H1 (cell line): ENCODE measurements around the gene ASTN2. TPM values are rescaled to one million over a fixed set of nuclear protein-coding genes. Genes with fewer than 3 reads are reported as not detected.

Experiments
- CTCF ChIA-PET: fragments of 300-600 bp; sonication (Branson Sonifier 250); formaldehyde crosslinking; loops from one replicate; lab custom pipeline; 2021; ENCODE audit not compliant: partially characterized antibody; lab: Charles Lee
- POLR2A ChIA-PET: fragments of 300-600 bp; sonication (Branson Sonifier 250); formaldehyde crosslinking; loops from one replicate; lab custom pipeline; 2021; ENCODE audit warnings: inconsistent platforms; ENCODE audit not compliant: partially characterized antibody; lab: Charles Lee
- DNase-seq, 2 experiments: peaks; one replicate each; pipeline versions ENCODE4 v3.0.0 to v3.0.0-alpha.2; 2010 to 2022; ENCODE audit warnings: low spot score in 2 of 2, low read depth in 1 of 2, mixed read lengths in 1 of 2
- FAIRE-seq: peaks from 2 replicates; lab custom pipeline; 2011; peaks lifted over from hg19 to GRCh38; lab: Jason Lieb, UNC
- H2AFZ ChIP-seq: 2 replicates; pipeline ENCODE4 v1.8.1; 2012; ENCODE audit warnings: low read length, inconsistent platforms
- H2AK5ac ChIP-seq: 2 replicates; pipeline ENCODE4 v1.6.1; 2013; ENCODE audit warnings: low read depth, low read length
- H2BK120ac ChIP-seq: replicated peaks from 2 replicates; pipeline ENCODE3; 2013; ENCODE audit warnings: low read depth, low read length, inconsistent platforms
- H2BK12ac ChIP-seq: 2 replicates; pipeline ENCODE4 v1.6.1; 2013; ENCODE audit warnings: low read depth, low read length
- H2BK15ac ChIP-seq: 2 replicates; pipeline ENCODE4 v1.6.1; 2013; ENCODE audit warnings: low read length
- H2BK20ac ChIP-seq: 2 replicates; pipeline ENCODE4 v1.6.1; 2013; ENCODE audit warnings: low read length
- H2BK5ac ChIP-seq: 2 replicates; pipeline ENCODE4 v1.6.1; 2013; ENCODE audit warnings: low read depth, low read length
- H3K14ac ChIP-seq: 2 replicates; pipeline ENCODE4 v1.6.1; 2013; ENCODE audit warnings: inconsistent platforms; ENCODE audit not compliant: insufficient read length
- H3K18ac ChIP-seq: 2 replicates; pipeline ENCODE4 v1.6.1; 2013; ENCODE audit warnings: low read length; ENCODE audit errors: extremely low read depth
- H3K23ac ChIP-seq: 2 replicates; pipeline ENCODE4 v1.6.1; 2013; ENCODE audit warnings: inconsistent platforms; ENCODE audit not compliant: insufficient read length
- H3K23me2 ChIP-seq: 2 replicates; pipeline ENCODE4 v1.6.1; 2013; ENCODE audit warnings: low read depth, low read length
- H3K27ac ChIP-seq: 2 replicates; pipeline ENCODE4 v1.6.1; 2011; ENCODE audit warnings: low read depth, low read length, inconsistent platforms
- H3K27me3 ChIP-seq, 4 experiments: replicated peaks in 1 of 4; 1 replicate in 1 of 4; 2 replicates in 3 of 4; pipeline versions ENCODE4 v1.6.1 to v1.8.1; 2011 to 2013; ENCODE audit warnings: low read length in 3 of 4, mild to moderate bottlenecking in 3 of 4, inconsistent platforms in 2 of 4, mixed read lengths in 2 of 4, moderate library complexity in 1 of 4; ENCODE audit not compliant: control insufficient read depth in 3 of 4, insufficient read depth in 3 of 4; ENCODE audit errors: extremely low read depth in 1 of 4
- H3K36me3 ChIP-seq, 4 experiments: 2 replicates each; pipeline versions ENCODE4 v1.6.1 to v1.8.1; 2011 to 2013; ENCODE audit warnings: mild to moderate bottlenecking in 4 of 4, low read length in 3 of 4, moderate library complexity in 2 of 4, control low read depth in 1 of 4, inconsistent platforms in 1 of 4; ENCODE audit not compliant: insufficient read depth in 4 of 4, control insufficient read depth in 2 of 4
- H3K4ac ChIP-seq: replicated peaks from 2 replicates; pipeline ENCODE3; 2013; ENCODE audit warnings: low read length, low read depth, mixed read lengths, inconsistent platforms; ENCODE audit not compliant: insufficient read length
- H3K4me1 ChIP-seq, 4 experiments: replicated peaks in 1 of 4; 1 replicate in 1 of 4; 2 replicates in 3 of 4; pipeline versions ENCODE4 v1.6.1 to v1.8.1; 2011 to 2013; ENCODE audit warnings: low read length in 3 of 4, inconsistent platforms in 2 of 4, mixed read lengths in 1 of 4; ENCODE audit not compliant: insufficient read depth in 4 of 4, control insufficient read depth in 3 of 4
- H3K4me2 ChIP-seq, 2 experiments: 2 replicates each; pipeline versions ENCODE4 v1.6.1 to v1.8.1; 2011 to 2013; ENCODE audit warnings: low read depth in 2 of 2, low read length in 2 of 2, control low read depth in 1 of 2, inconsistent platforms in 1 of 2, mild to moderate bottlenecking in 1 of 2; ENCODE audit not compliant: insufficient read depth in 1 of 2
- H3K4me3 ChIP-seq, 4 experiments: fragments of 200-600, 300-600 bp in 1 of 4; sonication (generic), shearing (Covaris generic), sonication (Bioruptor Twin) in 1 of 4; 2 replicates each; pipeline versions ENCODE4 v1.5.1 to v1.8.1; 2011 to 2016; ENCODE audit warnings: low read length in 4 of 4, low read depth in 3 of 4, control low read depth in 2 of 4, inconsistent platforms in 2 of 4, mild to moderate bottlenecking in 2 of 4, mixed read lengths in 1 of 4, moderate library complexity in 1 of 4; ENCODE audit not compliant: insufficient read depth in 2 of 4; ENCODE audit errors: extremely low read depth in 1 of 4
- H3K56ac ChIP-seq: replicated peaks from 2 replicates; pipeline ENCODE3; 2013; ENCODE audit warnings: low read depth, mild to moderate bottlenecking, mixed read lengths, low read length, inconsistent platforms; ENCODE audit not compliant: insufficient read length
- H3K79me1 ChIP-seq: 2 replicates; pipeline ENCODE4 v1.6.1; 2013; ENCODE audit warnings: low read depth, low read length, control low read depth
- H3K79me2 ChIP-seq, 2 experiments: 2 replicates each; pipeline versions ENCODE4 v1.6.1 to v1.8.1; 2012 to 2013; ENCODE audit warnings: low read length in 2 of 2, mild to moderate bottlenecking in 2 of 2, inconsistent platforms in 1 of 2; ENCODE audit not compliant: insufficient read depth in 2 of 2, control insufficient read depth in 1 of 2
- H3K9ac ChIP-seq, 4 experiments: replicated peaks in 1 of 4; 1 replicate in 1 of 4; 2 replicates in 3 of 4; pipeline versions ENCODE4 v1.6.1 to v1.8.1; 2011 to 2013; ENCODE audit warnings: low read depth in 3 of 4, low read length in 3 of 4, control low read depth in 2 of 4, mild to moderate bottlenecking in 2 of 4, moderate library complexity in 2 of 4, inconsistent platforms in 1 of 4; ENCODE audit errors: extremely low read depth in 1 of 4
- H3K9me3 ChIP-seq, 2 experiments: 2 replicates each; pipeline versions ENCODE4 v1.6.1 to v1.8.1; 2012 to 2013; ENCODE audit warnings: mild to moderate bottlenecking in 2 of 2, moderate library complexity in 2 of 2, control low read depth in 1 of 2, inconsistent platforms in 1 of 2, low read depth in 1 of 2, low read length in 1 of 2, mixed read lengths in 1 of 2; ENCODE audit not compliant: insufficient read depth in 2 of 2
- H4K20me1 ChIP-seq, 2 experiments: replicated peaks in 1 of 2; 2 replicates each; pipeline versions ENCODE3 to v1.8.1; 2011 to 2013; ENCODE audit warnings: inconsistent platforms in 2 of 2, low read length in 2 of 2, mild to moderate bottlenecking in 1 of 2; ENCODE audit not compliant: insufficient read depth in 2 of 2, control insufficient read depth in 1 of 2
- H4K5ac ChIP-seq: 2 replicates; pipeline ENCODE4 v1.6.1; 2013; ENCODE audit warnings: low read length, low read depth, mixed read lengths, inconsistent platforms; ENCODE audit not compliant: insufficient read length
- H4K8ac ChIP-seq: 2 replicates; pipeline ENCODE4 v1.8.0; 2013; ENCODE audit warnings: mild to moderate bottlenecking, moderate library complexity, low read length, inconsistent platforms; ENCODE audit not compliant: insufficient read depth; ENCODE audit errors: extremely low read depth
- H4K91ac ChIP-seq: replicated peaks from 2 replicates; pipeline ENCODE3; 2013; ENCODE audit warnings: low read length, mixed read lengths, inconsistent platforms; ENCODE audit not compliant: insufficient read length
- CBX5 ChIP-seq: fragments of 300-800, 300-1000 bp; sonication (generic); IDR thresholded peaks from 2 replicates; pipeline ENCODE4 v1.7.1; 2016; ENCODE audit warnings: antibody characterized with exemption, low read length, low read depth
- E2F6 ChIP-seq: IDR thresholded peaks from 2 replicates; pipeline ENCODE4 v1.6.1; 2012; ENCODE audit warnings: inconsistent platforms
- KDM5A ChIP-seq: fragments of 200-600 bp; IDR thresholded peaks from 2 replicates; pipeline ENCODE4 v1.7.1; 2012; ENCODE audit warnings: mild to moderate bottlenecking, low read length, inconsistent platforms, mixed read lengths
- PHF8 ChIP-seq: fragments of 200-600 bp; sonication (generic); conservative IDR thresholded peaks from 2 replicates; pipeline ENCODE4 v1.7.1; 2012; ENCODE audit warnings: low read depth, mild to moderate bottlenecking, inconsistent platforms, low read length, moderate library complexity
- RFX5 ChIP-seq: IDR thresholded peaks from 2 replicates; pipeline ENCODE4 v1.6.1; 2011; ENCODE audit warnings: low read depth, low read length, improper control_type of control experiment, borderline replicate concordance
- SP1 ChIP-seq: IDR thresholded peaks from 2 replicates; pipeline ENCODE4 v1.6.1; 2011; ENCODE audit warnings: low read depth, low read length
- SP2 ChIP-seq: IDR thresholded peaks from 2 replicates; pipeline ENCODE4 v1.6.1; 2012; ENCODE audit warnings: mild to moderate bottlenecking, low read length, inconsistent platforms
- SRF ChIP-seq: IDR thresholded peaks from 2 replicates; pipeline ENCODE4 v1.6.1; 2011; ENCODE audit warnings: mild to moderate bottlenecking, low read depth, low read length, moderate library complexity
- TAF1 ChIP-seq: IDR thresholded peaks from 2 replicates; pipeline ENCODE4 v1.6.1; 2011; ENCODE audit warnings: mild to moderate bottlenecking, low read depth, low read length
- TAF7 ChIP-seq: optimal IDR thresholded peaks from 2 replicates; pipeline ENCODE3; 2011; ENCODE audit warnings: low read depth, mild to moderate bottlenecking, inconsistent platforms, low read length, moderate library complexity, borderline replicate concordance
- TEAD4 ChIP-seq: IDR thresholded peaks from 2 replicates; pipeline ENCODE4 v1.6.1; 2012; ENCODE audit warnings: low read depth, low read length, inconsistent platforms, mixed read lengths
- USF2 ChIP-seq: IDR thresholded peaks from 2 replicates; pipeline ENCODE4 v1.6.1; 2011; ENCODE audit warnings: low read length, improper control_type of control experiment
- ZNF274 ChIP-seq: IDR thresholded peaks from 2 replicates; pipeline ENCODE4 v1.7.0; 2012; ENCODE audit warnings: low read length, borderline replicate concordance; ENCODE audit errors: extremely low read depth
- WGBS, 2 experiments: shearing (Covaris generic) in 1 of 2; methylation state at CpG; one replicate each; pipeline versions ENCODE4 v1.1.6 to v1.1.7; 2013 to 2015; ENCODE audit warnings: low lambda C conversion rate in 2 of 2, mixed read lengths in 2 of 2, inconsistent platforms in 1 of 2, low coverage in 1 of 2, missing lambda C conversion rate in 1 of 2; ENCODE audit not compliant: insufficient replicate concordance in 2 of 2, insufficient coverage in 1 of 2, insufficient read length in 1 of 2; ENCODE audit errors: extremely low coverage in 1 of 2, missing lambda C conversion rate in 1 of 2; 5-methylcytosine and 5-hydroxymethylcytosine counted together
- polyA plus RNA-seq, 7 experiments: library from polyadenylated mRNA; depleted of rRNA in 3 of 7; stranded (reverse) in 5 of 7; unstranded in 2 of 7; fragments of >200 nt in 5 of 7; fragments of 200-250 nt in 2 of 7; gene quantifications; 1 replicate in 5 of 7; 2 replicates in 1 of 7; 4 replicates in 1 of 7; pipeline versions ENCODE4 v1.2.1 to v1.2.3, GENCODE V29; 2011 to 2013; ENCODE audit warnings: missing spikeins in 2 of 7, mixed read lengths in 2 of 7
- total RNA-seq: library from RNA; stranded (reverse); fragmentation: NEBNext Ultra II Directional; extraction: Animal tissue kit (Norgen Biotek cat#: 25700); gene quantifications from 2 replicates; pipeline ENCODE4 v1.2.1, GENCODE V29; 2021

ASTN2 gene
- total and polyA plus RNA-seq, 2 of the 8 experiments (the other 6 are each of a cell fraction or from before 2014, with no cell fraction given) = 8.2 to 13.7 TPM

- Histone ChIP-seq H2BK120ac (no peak overlapping the region), H3K79me2 (0 out of 4 replicates have a peak, but pooled peaks cover 0 to 3% of the 10 kb centered on the region in 2 experiments)
- TF ChIP-seq KDM5A (no peak), PHF8 (no peak), ZNF274 (no peak), SRF (no peak), TAF7 (no peak), CBX5 (no peak), E2F6 (no peak), SP1 (no peak), SP2 (no peak), USF2 (no peak), TEAD4 (no peak), TAF1 (no peak), RFX5 (no peak)
These were observed 714.6 kb downstream of the ASTN2 start for GRCh38 chr9:116700279-116700678.

More at GRCh38 chr9:116700279-116700678, 714.6 kb downstream of the ASTN2 start:
- Histone ChIP-seq H3K4ac (no peak overlapping the region), H2AFZ (no peak overlapping the region), H2BK12ac (no peak overlapping the region), H2BK20ac (no peak overlapping the region), H3K18ac (no peak overlapping the region), H2AK5ac (no peak overlapping the region), H4K20me1 (peaks cover 0 to 6% of the 10 kb centered on the region in 2 experiments), H3K56ac (no peak overlapping the region), H2BK5ac (no peak overlapping the region), H3K36me3 (peaks cover 0 to 32% (median 17%) of the 10 kb centered on the region in 4 experiments; a peak in 6 of 8 replicates), H4K8ac (no peak overlapping the region), H3K14ac (no peak overlapping the region), H4K5ac (no peak overlapping the region), H3K79me1 (no peaks in the 10 kb centered on the region; the same call in 1 of the 2 replicates), H3K23me2 (no peaks in the 10 kb centered on the region), H3K9me3 (no peaks in the 10 kb centered on the region), H2BK15ac (no peak overlapping the region), H3K4me1 (peaks cover 0 to 3% (median 0%) of the 10 kb centered on the region in 4 experiments; a peak in 1 of 7 replicates), H4K91ac (no peak overlapping the region), H3K27me3 (no peaks in the 10 kb centered on the region), H3K9ac (no peak overlapping the region), H3K23ac (no peak overlapping the region), H3K27ac (no peak overlapping the region), H3K4me2 (no peak overlapping the region), H3K4me3 (no peak overlapping the region)
- 86% methylated on average over 1 of the region's 1 CpG; no CpG with 5 or more reads in 1 of the 2 experiments for WGBS, 2 experiments
- POLR2A ChIA-PET = interaction anchor here (1.2 kb wide), 1 partner anchor 11 kb away, joined by 3 read pairs; no protein-coding TSS in a partner anchor
- DNase-seq (no peak), FAIRE-seq (no peak)
- CTCF ChIA-PET = interaction anchor here (1.1 kb wide), 1 partner anchor 37 kb away, joined by 3 read pairs; no protein-coding TSS in a partner anchor
